IPS-11a (cell line): ENCODE measurements around the gene ABCG8.

Experiments
- H3K4me3 ChIP-seq: one replicate; pipeline ENCODE4 v1.5.1; 2013; ENCODE audit warnings: low read depth, low read length, control low read depth

The ABCG8 gene

DNA sequence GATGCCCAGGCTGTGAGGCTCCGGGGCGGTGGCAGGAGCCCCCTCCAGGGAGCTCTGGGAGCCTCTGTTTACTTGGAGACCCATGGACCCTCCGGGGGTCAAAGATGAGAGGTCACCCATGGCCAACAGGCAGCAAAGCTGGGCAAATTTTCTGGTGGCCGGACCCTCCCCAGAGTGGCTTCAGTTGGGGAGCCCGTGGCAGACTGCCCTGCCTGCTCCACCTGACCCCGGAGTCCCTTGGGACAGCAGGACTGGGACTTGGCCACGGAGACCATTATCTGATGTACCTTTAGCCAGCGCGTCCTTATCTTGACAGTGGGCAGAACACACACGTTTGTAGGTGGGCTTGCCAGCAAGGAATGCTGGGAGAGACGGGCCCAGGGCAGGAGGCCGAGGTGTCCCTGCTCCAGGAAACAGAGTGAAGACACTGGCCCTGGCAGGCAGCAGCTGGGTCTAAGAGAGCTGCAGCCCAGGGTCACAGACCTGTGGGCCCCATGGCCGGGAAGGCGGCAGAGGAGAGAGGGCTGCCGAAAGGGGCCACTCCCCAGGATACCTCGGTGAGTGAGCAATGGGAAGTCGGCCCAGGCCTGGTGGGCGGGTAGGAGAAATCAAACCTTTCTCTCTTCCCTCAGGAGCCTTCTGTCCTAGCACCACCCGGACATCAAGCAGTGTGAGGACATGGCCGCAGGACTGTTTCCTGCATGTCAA lies at the start of gene ABCG8, which contains the start of gene ABCG5:
Gene ABCG8 (plus strand): TSS at position 412 of the 708 bp plus-strand sequence. CDS start 83 bp downstream, at position 495.
Gene ABCG5 (minus strand): TSS at position 280 of the 708 bp plus-strand sequence. CDS start 160 bp downstream, at position 120.
- H3K4me3 ChIP-seq: no peak within 1 kb of the TSS

- no peak overlapping the region for H3K4me3 ChIP-seq
These were observed 48.6 kb upstream of the ABCG8 start for GRCh38 chr2:43790147-43790546.

GRCh38 chr2:43791035-43791765 lies 47.6 kb upstream of the ABCG8 start:
- no peak overlapping the region for H3K4me3 ChIP-seq

DNA sequence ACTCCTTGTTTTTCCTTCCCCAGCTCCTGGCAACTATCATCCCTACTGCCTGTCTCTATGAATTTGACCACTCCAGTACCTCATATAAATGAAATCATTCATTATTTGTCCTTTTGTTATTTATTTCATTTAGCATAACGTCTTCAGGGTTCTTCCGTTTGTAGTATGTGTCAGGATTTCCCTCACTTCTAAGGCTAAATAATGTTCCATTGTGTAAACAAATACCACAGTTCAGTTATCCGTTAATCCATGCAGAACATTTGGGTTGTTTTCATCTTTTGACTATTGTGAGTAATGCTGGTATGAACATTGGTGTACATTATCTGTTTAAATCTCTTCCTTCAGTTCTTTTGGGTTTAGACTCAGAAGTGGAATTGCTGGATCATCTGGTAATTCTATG lies 46.1 kb upstream of the ABCG8 start:
- H3K4me3 ChIP-seq: no peak overlapping the region

GRCh38 chr2:43794956-43795355 lies 43.8 kb upstream of the ABCG8 start:
- no peak overlapping the region for H3K4me3 ChIP-seq

GRCh38 chr2:43796206-43796605 lies 42.6 kb upstream of the ABCG8 start:
- no peak overlapping the region for H3K4me3 ChIP-seq

- H3K4me3 ChIP-seq: no peak overlapping the region
These were observed 40.5 kb upstream of the ABCG8 start for GRCh38 chr2:43798300-43798699.

DNA sequence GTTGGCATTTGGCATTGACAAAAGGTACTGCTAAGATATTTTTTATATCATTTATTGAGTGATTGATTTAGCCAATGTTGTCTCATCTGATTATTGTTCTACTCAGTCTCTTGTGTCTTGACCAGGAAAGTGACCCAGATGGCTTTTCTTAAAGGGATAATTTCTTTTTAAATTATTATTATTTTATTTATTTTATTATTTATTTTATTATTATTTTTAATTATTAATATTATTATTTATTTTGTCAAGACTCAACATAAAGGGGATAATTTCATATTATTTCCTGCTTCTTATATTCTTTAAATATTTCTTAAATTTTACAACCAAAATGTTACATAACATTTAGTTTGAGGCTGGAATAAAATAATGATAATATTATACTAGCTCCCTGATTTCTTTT lies 37.9 kb upstream of the ABCG8 start:
- H3K4me3 ChIP-seq: no peak overlapping the region

DNA sequence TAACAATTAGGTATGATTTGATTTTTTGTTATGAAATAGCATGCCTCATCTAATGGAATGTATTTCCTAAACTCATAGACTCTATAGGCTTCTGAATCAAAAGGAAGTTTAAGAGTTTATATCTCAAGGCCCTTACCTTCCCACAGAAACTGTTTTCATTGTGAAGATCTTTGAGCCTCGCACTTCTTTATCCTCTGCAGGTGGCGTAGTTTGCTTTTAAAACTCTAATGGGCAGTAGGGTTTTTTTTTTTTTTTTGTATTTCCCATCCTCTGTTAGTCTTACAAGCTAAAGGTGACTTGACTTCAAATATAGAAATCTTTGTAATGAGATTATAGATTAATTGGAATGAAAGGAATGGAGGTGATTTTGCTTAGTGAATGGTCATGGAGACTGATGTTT lies 36.6 kb upstream of the ABCG8 start:
- H3K4me3 ChIP-seq: no peak overlapping the region

- no peak overlapping the region for H3K4me3 ChIP-seq
These were observed 35.7 kb upstream of the ABCG8 start for GRCh38 chr2:43803113-43803512.

- H3K4me3 ChIP-seq: no peak overlapping the region
These were observed 32.1 kb upstream of the ABCG8 start for GRCh38 chr2:43806719-43807031.

- H3K4me3 ChIP-seq: no peak overlapping the region
These were observed 28.3 kb upstream of the ABCG8 start for GRCh38 chr2:43810452-43810851.

DNA sequence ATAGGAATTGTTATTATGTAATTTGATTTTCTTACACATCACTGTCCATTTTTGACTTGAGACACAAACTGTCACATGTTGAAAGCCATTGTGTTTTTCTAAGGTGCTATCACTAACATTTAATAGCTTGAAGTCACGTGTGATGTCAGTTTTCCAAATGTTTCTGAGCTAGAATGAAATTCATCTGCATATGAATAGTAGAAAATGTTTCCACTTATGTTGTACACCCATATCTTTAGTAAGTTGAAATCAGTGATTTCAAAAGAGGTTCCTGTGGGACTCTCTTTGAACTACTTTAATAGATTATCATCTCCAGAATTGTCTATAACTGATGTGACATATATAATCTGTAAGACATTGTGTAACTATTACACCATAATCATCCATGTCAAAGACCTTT lies 27.9 kb upstream of the ABCG8 start:
- no peak overlapping the region for H3K4me3 ChIP-seq

DNA sequence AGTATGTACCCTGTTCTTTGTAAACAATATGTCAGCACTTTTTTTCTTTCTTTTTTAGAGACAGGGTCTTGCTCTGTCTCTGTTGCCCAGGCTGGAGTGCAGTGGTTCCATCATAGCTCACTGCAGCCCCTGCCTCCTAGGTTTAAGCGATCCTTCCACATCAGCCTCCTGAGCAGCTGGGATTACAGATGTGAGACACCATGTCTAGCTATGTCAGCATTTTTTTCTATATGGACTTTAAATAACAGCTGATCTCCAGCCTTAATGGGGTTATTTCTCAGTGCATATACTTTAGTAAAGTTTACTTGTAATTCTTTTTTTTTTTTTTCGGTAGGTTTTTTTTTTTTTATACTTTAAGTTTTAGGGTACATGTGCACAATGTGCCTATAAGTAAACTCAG lies 26.8 kb upstream of the ABCG8 start:
- no peak overlapping the region for H3K4me3 ChIP-seq

GRCh38 chr2:43812947-43813346 lies 25.8 kb upstream of the ABCG8 start:
- no peak overlapping the region for H3K4me3 ChIP-seq

- H3K4me3 ChIP-seq: no peak overlapping the region
These were observed 24.1 kb upstream of the ABCG8 start for GRCh38 chr2:43814711-43815110.

GRCh38 chr2:43818761-43819160 lies 20.0 kb upstream of the ABCG8 start:
- H3K4me3 ChIP-seq: no peak overlapping the region

DNA sequence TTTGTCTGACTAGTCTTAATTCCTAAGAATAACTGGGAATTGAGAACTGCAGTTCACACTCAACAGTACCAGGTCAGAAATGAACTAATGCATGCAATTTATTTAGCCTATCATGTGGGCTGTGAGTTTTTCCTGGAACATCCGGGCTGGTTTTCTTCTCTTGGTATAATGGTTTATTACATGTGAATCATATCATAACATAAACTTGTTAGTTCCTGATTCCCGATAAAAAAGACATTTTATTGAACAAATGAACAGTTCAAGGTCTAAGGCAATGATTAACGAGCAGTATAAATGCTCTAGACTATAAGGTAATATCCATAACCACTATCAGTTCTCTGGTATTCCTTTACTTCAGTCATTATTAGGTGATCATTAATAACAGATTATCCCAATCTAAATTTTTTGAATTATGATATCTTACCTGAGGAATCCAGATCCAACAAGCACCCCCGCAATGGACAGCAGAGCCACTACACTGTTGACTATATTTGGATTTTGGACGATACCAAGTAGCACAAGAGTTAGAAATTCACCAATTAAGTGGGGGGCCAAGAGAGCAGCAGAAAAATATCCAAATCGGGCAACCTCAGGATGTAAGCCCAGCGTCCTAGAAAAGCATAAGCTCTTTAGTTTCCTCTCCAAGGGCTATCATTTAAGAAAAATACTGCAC lies 19.1 kb upstream of the ABCG8 start:
- no peak overlapping the region for H3K4me3 ChIP-seq

DNA sequence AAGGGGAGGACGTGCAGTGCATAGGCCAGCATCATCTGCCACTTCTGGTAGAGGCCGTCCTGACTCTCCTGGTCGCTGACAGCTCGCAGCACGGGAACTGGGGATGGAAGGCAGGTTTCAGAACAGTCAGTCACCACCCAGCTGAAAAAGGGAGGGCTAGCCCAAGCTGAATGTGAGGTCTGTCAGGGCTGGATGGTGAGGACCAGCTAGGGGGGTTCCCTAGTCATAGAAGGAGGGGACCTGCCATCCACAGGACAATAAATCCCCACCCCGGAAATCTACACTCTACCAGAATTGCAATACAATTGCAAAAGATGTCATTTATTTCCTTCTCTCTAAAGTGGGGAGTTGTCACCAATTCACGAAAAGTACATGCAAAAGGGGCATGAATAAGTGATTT lies 15.9 kb upstream of the ABCG8 start:
- no peak overlapping the region for H3K4me3 ChIP-seq

DNA sequence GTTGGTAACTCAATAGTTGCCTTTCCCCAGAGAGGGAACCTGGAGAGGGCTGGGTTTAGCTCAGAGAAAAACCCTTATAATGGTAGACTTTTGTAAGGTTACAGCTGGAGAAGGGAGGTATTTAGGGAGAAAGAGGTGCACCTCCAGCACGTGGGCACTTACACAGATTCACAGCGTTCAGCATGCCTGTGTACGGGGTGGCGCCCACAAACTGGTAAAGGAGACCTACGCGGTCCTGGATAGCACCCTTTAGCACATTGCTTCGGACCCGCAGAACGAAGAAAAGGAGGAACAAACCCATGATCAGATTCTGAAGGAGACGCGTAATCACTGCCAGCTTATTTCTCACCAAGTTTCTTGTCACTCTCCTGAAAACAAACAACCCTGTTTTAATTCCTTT lies 15.0 kb upstream of the ABCG8 start:
- no peak overlapping the region for H3K4me3 ChIP-seq

DNA sequence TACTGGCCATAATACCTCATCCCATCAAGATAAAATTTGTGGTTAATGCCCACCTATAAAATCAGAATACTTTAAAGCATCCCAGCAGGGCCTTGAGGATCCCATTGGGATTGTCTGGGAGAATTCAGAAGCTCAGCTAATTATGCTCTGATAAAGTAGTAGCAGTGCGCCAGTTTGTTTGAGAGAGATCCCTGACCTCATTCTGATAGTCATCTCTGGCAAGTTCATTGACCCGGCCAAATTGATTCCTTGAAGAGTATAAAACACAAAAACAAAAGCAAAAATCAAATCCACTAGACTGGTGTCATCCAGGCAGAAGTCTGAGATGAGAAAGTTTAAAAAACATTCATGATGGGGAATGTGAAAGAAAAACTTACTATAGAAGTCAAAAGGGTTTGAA lies 14.3 kb upstream of the ABCG8 start:
- H3K4me3 ChIP-seq: no peak overlapping the region

DNA sequence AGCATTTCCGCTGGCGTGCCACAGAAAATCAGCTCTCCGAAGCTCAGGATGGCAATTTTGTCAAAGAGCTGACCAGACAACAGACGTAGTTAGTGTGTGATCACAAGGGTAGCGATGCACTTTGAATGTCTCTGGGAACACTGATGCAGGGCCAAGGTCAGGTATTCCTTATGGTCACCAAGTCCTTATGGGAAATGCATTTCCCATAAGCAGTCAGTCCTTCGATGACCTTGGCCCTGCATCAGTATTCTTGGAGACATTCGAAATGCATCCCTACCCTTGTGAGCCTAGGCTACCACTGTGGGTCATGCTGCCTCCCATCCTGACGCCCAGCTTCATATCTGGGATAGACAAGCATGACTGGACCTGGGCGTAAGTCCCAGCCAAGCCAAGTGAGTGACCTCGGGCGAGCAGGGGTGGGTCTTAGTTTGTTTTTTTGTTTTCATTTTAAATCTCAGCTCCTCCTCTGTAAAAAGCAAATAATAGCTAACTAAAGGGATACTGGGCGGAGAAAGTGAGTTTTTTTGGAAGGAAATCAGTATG lies 13.7 kb upstream of the ABCG8 start:
- no peak overlapping the region for H3K4me3 ChIP-seq
